ENCODE results near the gene PLCH2. TPM values are rescaled to one million over a fixed set of nuclear protein-coding genes. Genes with fewer than 3 reads are reported as not detected.

Gene PLCH2
- total RNA-seq, 1 experiment from 2014 or later, result 123 TPM

GRCh38 chr1:2465371-2466269, 10.5 kb upstream of the PLCH2 start:
- Mint-ChIP-seq H3K4me1 (ENCODE audit: insufficient read depth, unreplicated experiment) (peaks cover 6% of the 10 kb centered on the region), H3K9me3 (ENCODE audit: unreplicated experiment) (no peaks in the 10 kb centered on the region), H3K27ac (ENCODE audit: low read depth, unreplicated experiment) (no peak overlapping the region), H3K4me3 (ENCODE audit: unreplicated experiment) (no peak overlapping the region), H3K27me3 (ENCODE audit: insufficient read depth, unreplicated experiment) (no peaks in the 10 kb centered on the region), H3K36me3 (ENCODE audit: insufficient read depth, unreplicated experiment) (peaks cover 10% of the 10 kb centered on the region)
- ChIA-PET POLR2A (no interaction called here), CTCF (interaction anchor here (1.1 to 1.6 kb wide), 2 partner anchors 257 to 291 kb away, joined by 3 to 4 read pairs; no protein-coding TSS in a partner anchor)
- BruUV-seq (replicated peaks), result no TSS peak
- no peak for TF ChIP-seq CTCF (IDR thresholded peaks at IDR 0.05; ENCODE audit: unreplicated experiment)
- DNase-seq (ENCODE audit: unreplicated experiment), result no peak
- intact Hi-C loops (cut with micrococcal nuclease), result no loop called here

GRCh38 chr1:2466270-2466665, 9.8 kb upstream of the PLCH2 start:
- intact Hi-C loops (cut with micrococcal nuclease), result no loop called here
- Mint-ChIP-seq H3K4me1 (ENCODE audit: insufficient read depth, unreplicated experiment) (peaks cover 6% of the 10 kb centered on the region), H3K27me3 (ENCODE audit: insufficient read depth, unreplicated experiment) (no peaks in the 10 kb centered on the region), H3K36me3 (ENCODE audit: insufficient read depth, unreplicated experiment) (peaks cover 13% of the 10 kb centered on the region), H3K9me3 (ENCODE audit: unreplicated experiment) (no peaks in the 10 kb centered on the region), H3K4me3 (ENCODE audit: unreplicated experiment) (no peak overlapping the region), H3K27ac (ENCODE audit: low read depth, unreplicated experiment) (no peak overlapping the region)
- BruUV-seq (replicated peaks), result no TSS peak
- ChIA-PET CTCF (no interaction called here), POLR2A (no interaction called here)
- TF ChIP-seq CTCF (IDR thresholded peaks at IDR 0.05; ENCODE audit: unreplicated experiment), result no peak
- no peak for DNase-seq (ENCODE audit: unreplicated experiment)

GRCh38 chr1:2466958-2467554, 9.0 kb upstream of the PLCH2 start:
- H3K4me3 Mint-ChIP-seq (ENCODE audit: unreplicated experiment), result no peak overlapping the region
- intact Hi-C loops (cut with micrococcal nuclease), result no loop called here
- no peaks in the 10 kb centered on the region for H3K9me3 Mint-ChIP-seq (ENCODE audit: unreplicated experiment)
- TF ChIP-seq CTCF (IDR thresholded peaks at IDR 0.05; ENCODE audit: unreplicated experiment), result no peak
- H3K4me1 Mint-ChIP-seq (ENCODE audit: insufficient read depth, unreplicated experiment), result peaks cover 6% of the 10 kb centered on the region
- H3K36me3 Mint-ChIP-seq (ENCODE audit: insufficient read depth, unreplicated experiment), result peaks cover 8% of the 10 kb centered on the region
- no peaks in the 10 kb centered on the region for H3K27me3 Mint-ChIP-seq (ENCODE audit: insufficient read depth, unreplicated experiment)
- no peak overlapping the region for H3K27ac Mint-ChIP-seq (ENCODE audit: low read depth, unreplicated experiment)
- ChIA-PET CTCF (interaction anchor here (0.5 to 0.8 kb wide), 2 partner anchors 15 to 27 kb away, joined by 3 read pairs; no protein-coding TSS in a partner anchor), POLR2A (no interaction called here)
- BruUV-seq (replicated peaks), result no TSS peak
- DNase-seq (ENCODE audit: unreplicated experiment), result no peak

GRCh38 chr1:2468041-2468472, 8.0 kb upstream of the PLCH2 start:
- intact Hi-C loops (cut with micrococcal nuclease), result no loop called here
- Mint-ChIP-seq H3K36me3 (ENCODE audit: insufficient read depth, unreplicated experiment) (peaks cover 17% of the 10 kb centered on the region), H3K4me3 (ENCODE audit: unreplicated experiment) (no peak overlapping the region), H3K4me1 (ENCODE audit: insufficient read depth, unreplicated experiment) (peaks cover 6% of the 10 kb centered on the region), H3K9me3 (ENCODE audit: unreplicated experiment) (no peaks in the 10 kb centered on the region), H3K27me3 (ENCODE audit: insufficient read depth, unreplicated experiment) (no peaks in the 10 kb centered on the region), H3K27ac (ENCODE audit: low read depth, unreplicated experiment) (no peak overlapping the region)
- POLR2A ChIA-PET, result interaction anchor here (0.6 kb wide), 1 partner anchor 20 kb away, joined by 3 read pairs; no protein-coding TSS in a partner anchor
- DNase-seq (ENCODE audit: unreplicated experiment), result peak; percentile 17
- BruUV-seq (replicated peaks), result no TSS peak
- CTCF ChIA-PET, result interaction anchor here (0.8 kb wide), 1 partner anchor 26 kb away, joined by 3 read pairs; no protein-coding TSS in a partner anchor
- no peak for TF ChIP-seq CTCF (IDR thresholded peaks at IDR 0.05; ENCODE audit: unreplicated experiment)

Data from MCF 10A (cell line).